HCT116 (cell line): ENCODE measurements around the gene MOB3B.

Experiments
- EGR1 ChIP-seq: IDR thresholded peaks from 2 replicates; pipeline ENCODE4 v1.6.1; 2012; ENCODE audit warnings: low read depth
- EZH2 ChIP-seq: fragments of 200-600 bp; sonication (generic); IDR thresholded peaks from 2 replicates; pipeline ENCODE4 v1.6.1; 2017; ENCODE audit warnings: antibody characterized with exemption, mixed run types
- EZH2phosphoT487 ChIP-seq: fragments of 200-600 bp; IDR thresholded peaks from 2 replicates; pipeline ENCODE4 v1.6.1; 2018; ENCODE audit warnings: antibody characterized with exemption, borderline replicate concordance
- JUND ChIP-seq: IDR thresholded peaks from 2 replicates; pipeline ENCODE4 v1.6.1; 2012
- POLR2A ChIP-seq: IDR thresholded peaks from 2 replicates; pipeline ENCODE4 v1.7.0; 2011; ENCODE audit warnings: borderline replicate concordance; ENCODE audit not compliant: insufficient read depth, insufficient read length; ENCODE audit errors: extremely low read depth
- POLR2AphosphoS5 ChIP-seq: IDR thresholded peaks from 2 replicates; pipeline ENCODE4 v1.6.1; 2011; ENCODE audit warnings: mild to moderate bottlenecking, low read depth, low read length, moderate library complexity
- RAD21 ChIP-seq: IDR thresholded peaks from 2 replicates; pipeline ENCODE4 v1.6.1; 2012; ENCODE audit warnings: low read depth, mild to moderate bottlenecking
- SP1 ChIP-seq: IDR thresholded peaks from 2 replicates; pipeline ENCODE4 v1.6.1; 2012; ENCODE audit warnings: low read depth
- TCF7L2 ChIP-seq: IDR thresholded peaks from 2 replicates; pipeline ENCODE4 v1.7.0; 2011; ENCODE audit warnings: borderline replicate concordance, inconsistent platforms; ENCODE audit not compliant: insufficient read depth, insufficient read length; ENCODE audit errors: extremely low read depth
- TF ChIP-seq, protein P1 (sequence below): IDR thresholded peaks from 2 replicates; pipeline ENCODE4 v1.6.1; 2012
- TF ChIP-seq, protein P2 (sequence below), 3 experiments: fragments of 200-600 bp in 1 of 3; sonication (generic) in 1 of 3; IDR thresholded peaks in 2 of 3; conservative IDR thresholded peaks in 1 of 3; 2 replicates each; pipeline ENCODE4 v1.5.1; 2012 to 2017; ENCODE audit warnings: low read depth in 2 of 3, low read length in 2 of 3, antibody characterized with exemption in 1 of 3, borderline replicate concordance in 1 of 3, control low read depth in 1 of 3, mild to moderate bottlenecking in 1 of 3, mixed read lengths in 1 of 3, mixed run types in 1 of 3, moderate library complexity in 1 of 3; ENCODE audit not compliant: insufficient read depth in 1 of 3
- TF ChIP-seq, protein P3 (sequence below): IDR thresholded peaks from 2 replicates; pipeline ENCODE4 v1.6.1; 2012
- TF ChIP-seq, protein P4 (sequence below): IDR thresholded peaks from 2 replicates; pipeline ENCODE4 v1.6.1; 2012; ENCODE audit warnings: low read depth
- TF ChIP-seq, protein P5 (sequence below): IDR thresholded peaks from 2 replicates; pipeline ENCODE4 v1.6.1; 2011; ENCODE audit warnings: mild to moderate bottlenecking, low read length, moderate library complexity; ENCODE audit not compliant: insufficient replicate concordance; ENCODE audit errors: extremely low read depth

DNA sequence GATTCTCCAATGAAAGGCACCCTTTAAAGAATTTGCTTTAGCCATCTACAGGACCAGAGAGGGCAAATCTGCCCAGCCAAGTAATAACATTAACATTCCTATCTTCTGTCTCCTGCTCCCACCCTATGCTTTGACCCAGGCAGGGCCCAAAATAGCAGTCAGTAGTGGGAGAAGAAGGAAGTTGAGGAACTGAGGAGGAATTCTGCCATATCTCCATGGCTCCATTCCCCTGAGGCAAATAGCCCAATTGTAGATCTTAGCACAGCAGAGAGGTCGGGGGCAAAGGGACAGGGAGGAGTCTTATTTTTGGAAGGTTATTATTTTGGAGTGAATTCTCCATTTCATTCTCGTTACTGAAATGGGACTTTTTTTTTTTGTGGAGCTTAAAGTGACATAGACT, 116.7 kb downstream of the MOB3B start:
- TF ChIP-seq, protein P1, sequence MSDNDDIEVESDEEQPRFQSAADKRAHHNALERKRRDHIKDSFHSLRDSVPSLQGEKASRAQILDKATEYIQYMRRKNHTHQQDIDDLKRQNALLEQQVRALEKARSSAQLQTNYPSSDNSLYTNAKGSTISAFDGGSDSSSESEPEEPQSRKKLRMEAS, result no peak
- TF ChIP-seq, protein P2, sequence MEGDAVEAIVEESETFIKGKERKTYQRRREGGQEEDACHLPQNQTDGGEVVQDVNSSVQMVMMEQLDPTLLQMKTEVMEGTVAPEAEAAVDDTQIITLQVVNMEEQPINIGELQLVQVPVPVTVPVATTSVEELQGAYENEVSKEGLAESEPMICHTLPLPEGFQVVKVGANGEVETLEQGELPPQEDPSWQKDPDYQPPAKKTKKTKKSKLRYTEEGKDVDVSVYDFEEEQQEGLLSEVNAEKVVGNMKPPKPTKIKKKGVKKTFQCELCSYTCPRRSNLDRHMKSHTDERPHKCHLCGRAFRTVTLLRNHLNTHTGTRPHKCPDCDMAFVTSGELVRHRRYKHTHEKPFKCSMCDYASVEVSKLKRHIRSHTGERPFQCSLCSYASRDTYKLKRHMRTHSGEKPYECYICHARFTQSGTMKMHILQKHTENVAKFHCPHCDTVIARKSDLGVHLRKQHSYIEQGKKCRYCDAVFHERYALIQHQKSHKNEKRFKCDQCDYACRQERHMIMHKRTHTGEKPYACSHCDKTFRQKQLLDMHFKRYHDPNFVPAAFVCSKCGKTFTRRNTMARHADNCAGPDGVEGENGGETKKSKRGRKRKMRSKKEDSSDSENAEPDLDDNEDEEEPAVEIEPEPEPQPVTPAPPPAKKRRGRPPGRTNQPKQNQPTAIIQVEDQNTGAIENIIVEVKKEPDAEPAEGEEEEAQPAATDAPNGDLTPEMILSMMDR (IDR thresholded peaks at IDR 0.05 in 2 of 3, conservative IDR thresholded peaks at IDR 0.05 in 1 of 3; ENCODE audit: borderline replicate concordance in 1 of 3, insufficient read depth in 1 of 3, low read depth in 2 of 3, low read length in 2 of 3), result no peak
- TF ChIP-seq EZH2 (no peak), EZH2phosphoT487 (no peak), POLR2A (no peak), EGR1 (no peak), TCF7L2 (no peak), POLR2AphosphoS5 (no peak), JUND (no peak), RAD21 (no peak), SP1 (no peak)
- TF ChIP-seq, protein P3, sequence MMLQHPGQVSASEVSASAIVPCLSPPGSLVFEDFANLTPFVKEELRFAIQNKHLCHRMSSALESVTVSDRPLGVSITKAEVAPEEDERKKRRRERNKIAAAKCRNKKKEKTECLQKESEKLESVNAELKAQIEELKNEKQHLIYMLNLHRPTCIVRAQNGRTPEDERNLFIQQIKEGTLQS, result no peak
- TF ChIP-seq, protein P4, sequence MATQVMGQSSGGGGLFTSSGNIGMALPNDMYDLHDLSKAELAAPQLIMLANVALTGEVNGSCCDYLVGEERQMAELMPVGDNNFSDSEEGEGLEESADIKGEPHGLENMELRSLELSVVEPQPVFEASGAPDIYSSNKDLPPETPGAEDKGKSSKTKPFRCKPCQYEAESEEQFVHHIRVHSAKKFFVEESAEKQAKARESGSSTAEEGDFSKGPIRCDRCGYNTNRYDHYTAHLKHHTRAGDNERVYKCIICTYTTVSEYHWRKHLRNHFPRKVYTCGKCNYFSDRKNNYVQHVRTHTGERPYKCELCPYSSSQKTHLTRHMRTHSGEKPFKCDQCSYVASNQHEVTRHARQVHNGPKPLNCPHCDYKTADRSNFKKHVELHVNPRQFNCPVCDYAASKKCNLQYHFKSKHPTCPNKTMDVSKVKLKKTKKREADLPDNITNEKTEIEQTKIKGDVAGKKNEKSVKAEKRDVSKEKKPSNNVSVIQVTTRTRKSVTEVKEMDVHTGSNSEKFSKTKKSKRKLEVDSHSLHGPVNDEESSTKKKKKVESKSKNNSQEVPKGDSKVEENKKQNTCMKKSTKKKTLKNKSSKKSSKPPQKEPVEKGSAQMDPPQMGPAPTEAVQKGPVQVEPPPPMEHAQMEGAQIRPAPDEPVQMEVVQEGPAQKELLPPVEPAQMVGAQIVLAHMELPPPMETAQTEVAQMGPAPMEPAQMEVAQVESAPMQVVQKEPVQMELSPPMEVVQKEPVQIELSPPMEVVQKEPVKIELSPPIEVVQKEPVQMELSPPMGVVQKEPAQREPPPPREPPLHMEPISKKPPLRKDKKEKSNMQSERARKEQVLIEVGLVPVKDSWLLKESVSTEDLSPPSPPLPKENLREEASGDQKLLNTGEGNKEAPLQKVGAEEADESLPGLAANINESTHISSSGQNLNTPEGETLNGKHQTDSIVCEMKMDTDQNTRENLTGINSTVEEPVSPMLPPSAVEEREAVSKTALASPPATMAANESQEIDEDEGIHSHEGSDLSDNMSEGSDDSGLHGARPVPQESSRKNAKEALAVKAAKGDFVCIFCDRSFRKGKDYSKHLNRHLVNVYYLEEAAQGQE, result no peak
- TF ChIP-seq, protein P5, sequence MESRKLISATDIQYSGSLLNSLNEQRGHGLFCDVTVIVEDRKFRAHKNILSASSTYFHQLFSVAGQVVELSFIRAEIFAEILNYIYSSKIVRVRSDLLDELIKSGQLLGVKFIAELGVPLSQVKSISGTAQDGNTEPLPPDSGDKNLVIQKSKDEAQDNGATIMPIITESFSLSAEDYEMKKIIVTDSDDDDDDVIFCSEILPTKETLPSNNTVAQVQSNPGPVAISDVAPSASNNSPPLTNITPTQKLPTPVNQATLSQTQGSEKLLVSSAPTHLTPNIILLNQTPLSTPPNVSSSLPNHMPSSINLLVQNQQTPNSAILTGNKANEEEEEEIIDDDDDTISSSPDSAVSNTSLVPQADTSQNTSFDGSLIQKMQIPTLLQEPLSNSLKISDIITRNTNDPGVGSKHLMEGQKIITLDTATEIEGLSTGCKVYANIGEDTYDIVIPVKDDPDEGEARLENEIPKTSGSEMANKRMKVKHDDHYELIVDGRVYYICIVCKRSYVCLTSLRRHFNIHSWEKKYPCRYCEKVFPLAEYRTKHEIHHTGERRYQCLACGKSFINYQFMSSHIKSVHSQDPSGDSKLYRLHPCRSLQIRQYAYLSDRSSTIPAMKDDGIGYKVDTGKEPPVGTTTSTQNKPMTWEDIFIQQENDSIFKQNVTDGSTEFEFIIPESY, result no peak
